ENCODE data around the gene INAVA. TPM values are rescaled to one million over a fixed set of nuclear protein-coding genes. Genes with fewer than 3 reads are reported as not detected.

The INAVA gene
- total RNA-seq, 6 donors from 2014 or later, result 8.9 to 21.0 (median 16.3) TPM

GRCh38 chr1:200850554-200850953 is 44.1 kb upstream of the INAVA start:
- DNase-seq, result no peak
- no peak overlapping the region for H3K27ac ChIP-seq

DNA sequence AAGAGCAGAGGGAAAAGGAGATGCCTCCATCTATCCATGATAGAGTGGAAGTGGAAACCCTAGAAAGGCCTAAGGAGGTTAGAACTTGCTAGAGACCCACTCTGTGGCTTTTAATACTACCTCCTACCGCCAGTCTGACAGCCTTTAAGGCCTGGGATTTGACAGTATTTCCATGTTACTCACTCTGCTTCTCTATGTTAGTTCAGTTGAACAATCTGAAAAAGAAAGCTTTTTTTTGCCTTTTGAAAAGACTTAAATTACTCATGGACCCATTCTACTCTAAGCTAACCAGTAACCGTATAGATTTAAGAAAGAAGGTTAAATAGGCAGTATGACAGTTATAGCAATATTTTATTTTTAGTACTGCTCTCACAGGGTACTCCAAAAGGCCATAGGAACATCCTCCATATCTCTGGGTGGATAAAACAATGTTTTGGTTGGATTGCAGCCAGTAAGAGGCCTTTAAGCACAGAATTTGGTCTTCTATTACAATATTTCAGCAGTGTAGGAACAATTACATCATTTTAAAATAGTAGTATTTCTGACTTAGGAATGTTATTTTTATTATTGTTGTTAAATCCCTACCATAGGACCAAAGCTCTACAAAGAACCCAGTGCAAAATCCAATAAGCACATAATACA is 37.9 kb upstream of the INAVA start:
- Histone ChIP-seq H3K36me3 (peaks cover 11 to 56% (median 13%) of the 10 kb centered on the region in 4 donors), H3K27me3 (no peaks in the 10 kb centered on the region), H3K27ac (no peak overlapping the region), H3K4me3 (no peak overlapping the region), H3K4me1 (no peaks in the 10 kb centered on the region), H3K9me3 (no peaks in the 10 kb centered on the region)
- no peak for ATAC-seq (ENCODE audit: low FRiP score in 2 of 2)
- no peak for TF ChIP-seq EP300 (IDR thresholded peaks at IDR 0.05)
- TF ChIP-seq POLR2A (IDR thresholded peaks at IDR 0.05), result no peak
- TF ChIP-seq POLR2AphosphoS5 (IDR thresholded peaks at IDR 0.05), result no peak
- TF ChIP-seq CTCF (IDR thresholded peaks at IDR 0.05), result no peak
- DNase-seq, result no peak
- WGBS, 2 donors, result 89 to 92% methylated on average over 2 of the region's 2 CpGs

More at GRCh38 chr1:200850554-200850953, 44.1 kb upstream of the INAVA start:
- H3K36me3 ChIP-seq, result peaks cover 11 to 81% (median 26%) of the 10 kb centered on the region in 4 donors
- H3K9me3 ChIP-seq, result no peaks in the 10 kb centered on the region
- H3K27me3 ChIP-seq, result no peaks in the 10 kb centered on the region
- no peaks in the 10 kb centered on the region for H3K4me1 ChIP-seq
- ATAC-seq (ENCODE audit: low FRiP score in 2 of 2), result no peak
- no peak overlapping the region for H3K4me3 ChIP-seq
- TF ChIP-seq CTCF (IDR thresholded peaks at IDR 0.05), result no peak
- no peak for TF ChIP-seq POLR2A (IDR thresholded peaks at IDR 0.05)
- no peak for TF ChIP-seq POLR2AphosphoS5 (IDR thresholded peaks at IDR 0.05)
- TF ChIP-seq EP300 (IDR thresholded peaks at IDR 0.05), result no peak

DNA sequence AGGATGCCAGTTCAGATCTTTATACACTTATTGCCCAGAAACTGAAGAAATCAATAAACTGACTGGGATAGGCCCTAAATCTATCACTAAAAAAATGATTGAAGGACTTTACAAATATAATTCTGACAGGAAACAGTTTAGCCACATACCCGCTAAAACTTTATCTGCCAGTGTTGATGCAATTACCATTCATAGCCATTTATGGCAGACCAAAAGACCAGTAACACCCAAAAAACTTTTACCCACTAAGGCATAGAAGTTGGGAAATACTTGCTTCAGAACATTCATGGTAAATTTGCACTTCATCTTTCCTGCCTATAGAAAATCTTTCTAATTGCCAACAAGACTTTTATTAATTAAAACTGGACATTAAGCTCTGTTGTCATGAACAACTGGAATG is 36.9 kb upstream of the INAVA start:
- ATAC-seq (ENCODE audit: low FRiP score in 2 of 2) (no peak), DNase-seq (no peak)
- H3K36me3 ChIP-seq, result peaks cover 11 to 56% (median 13%) of the 10 kb centered on the region in 4 donors
- no peak overlapping the region for H3K27ac ChIP-seq
- no peaks in the 10 kb centered on the region for H3K27me3 ChIP-seq
- no peak for TF ChIP-seq POLR2A (IDR thresholded peaks at IDR 0.05)
- TF ChIP-seq EP300 (IDR thresholded peaks at IDR 0.05), result no peak
- H3K9me3 ChIP-seq, result no peaks in the 10 kb centered on the region
- no peak overlapping the region for H3K4me3 ChIP-seq
- no peaks in the 10 kb centered on the region for H3K4me1 ChIP-seq
- WGBS, 2 donors, result 61 to 63% methylated on average over 1 of the region's 1 CpG

DNA sequence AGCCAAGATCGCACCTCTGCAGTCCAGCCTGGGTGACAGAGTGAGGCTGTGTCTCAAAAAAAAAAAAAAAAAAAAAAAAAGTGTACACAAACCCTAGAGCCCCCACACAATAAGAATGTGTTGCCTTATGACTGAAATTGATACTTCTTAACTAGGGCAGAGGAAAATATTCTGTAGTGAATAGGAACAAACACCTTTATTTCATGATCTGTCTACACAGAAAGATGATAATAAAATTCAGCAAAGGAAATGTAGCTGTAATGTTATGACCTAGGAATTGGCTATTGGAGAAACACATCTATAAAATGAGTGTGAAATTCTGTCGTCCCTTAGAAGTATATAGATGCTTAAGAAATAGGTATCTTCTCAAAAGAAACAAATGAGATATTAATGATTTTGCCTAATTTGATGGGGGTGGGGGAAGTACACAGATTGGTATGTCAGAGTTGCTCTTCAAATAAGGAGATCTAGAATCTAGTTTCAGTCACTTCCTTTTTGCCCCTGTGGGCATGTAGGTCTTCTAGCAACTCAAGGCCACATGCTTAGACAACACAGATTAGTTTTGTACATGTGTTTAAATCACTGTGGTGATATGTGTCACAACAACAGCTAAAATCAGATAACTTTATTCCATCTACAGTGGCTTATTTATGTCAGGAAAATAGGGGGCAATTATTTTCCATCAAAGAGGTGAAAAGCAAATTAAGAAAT is 32.6 kb upstream of the INAVA start:
- ATAC-seq (ENCODE audit: low FRiP score in 2 of 2) (no peak), DNase-seq (no peak)
- TF ChIP-seq POLR2AphosphoS5 (IDR thresholded peaks at IDR 0.05) (no peak), EP300 (IDR thresholded peaks at IDR 0.05) (no peak), CTCF (IDR thresholded peaks at IDR 0.05) (no peak), POLR2A (IDR thresholded peaks at IDR 0.05) (no peak)
- H3K4me3 ChIP-seq, result no peak overlapping the region
- no peak overlapping the region for H3K27ac ChIP-seq
- H3K36me3 ChIP-seq, result peaks cover 0 to 22% (median 4%) of the 10 kb centered on the region in 4 donors
- no peaks in the 10 kb centered on the region for H3K9me3 ChIP-seq
- no peaks in the 10 kb centered on the region for H3K27me3 ChIP-seq
- no peaks in the 10 kb centered on the region for H3K4me1 ChIP-seq
- WGBS, 2 donors, result 83 to 84% methylated on average over 2 of the region's 2 CpGs

DNA sequence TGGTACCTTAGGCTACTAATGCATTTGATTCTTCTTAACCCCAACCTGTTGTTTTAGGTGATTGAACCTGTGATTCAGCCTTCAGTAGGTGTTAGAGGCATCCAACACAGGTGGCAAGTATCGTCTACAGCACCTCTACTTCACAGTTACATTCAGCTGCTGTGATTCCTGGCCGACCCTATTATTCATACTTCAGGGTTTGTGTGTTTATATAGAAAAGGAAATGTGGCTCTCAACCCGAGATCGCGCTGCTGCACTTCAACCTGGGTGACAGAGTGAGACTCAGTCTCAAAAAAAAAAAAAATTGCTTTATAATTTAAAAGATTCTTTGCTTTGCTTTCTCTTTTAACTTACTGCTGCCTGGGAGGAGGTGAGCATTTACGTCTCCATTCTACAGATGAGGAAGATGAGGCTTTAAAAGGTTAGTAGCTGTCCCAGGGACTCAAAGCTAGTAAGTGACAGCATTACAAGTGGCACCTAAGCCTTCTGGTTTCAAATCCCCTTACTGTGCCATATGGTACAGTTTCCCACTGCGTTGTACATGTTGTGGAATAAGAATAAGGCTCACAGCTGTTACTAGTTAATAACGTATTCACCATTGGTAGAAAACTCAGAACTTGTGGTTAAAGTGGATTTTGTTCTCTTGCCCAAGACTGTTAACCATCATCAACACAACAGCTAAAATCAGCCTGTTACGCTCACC is 31.8 kb upstream of the INAVA start:
- Histone ChIP-seq H3K4me3 (no peak overlapping the region), H3K27me3 (no peaks in the 10 kb centered on the region), H3K9me3 (no peaks in the 10 kb centered on the region), H3K27ac (no peak overlapping the region), H3K36me3 (peaks cover 0 to 14% (median 2%) of the 10 kb centered on the region in 4 donors), H3K4me1 (no peaks in the 10 kb centered on the region)
- DNase-seq (no peak), ATAC-seq (ENCODE audit: low FRiP score in 2 of 2) (no peak)
- TF ChIP-seq POLR2AphosphoS5 (IDR thresholded peaks at IDR 0.05) (no peak), EP300 (IDR thresholded peaks at IDR 0.05) (no peak), POLR2A (IDR thresholded peaks at IDR 0.05) (no peak), CTCF (IDR thresholded peaks at IDR 0.05) (no peak)
- 83 to 85% methylated on average over 9 of the region's 9 CpGs for WGBS, 2 donors

All from upper lobe of left lung (tissue), 6 donors.